Keratinocyte (primary cell): ENCODE data around the gene HELQ. TPM values are rescaled to one million over a fixed set of nuclear protein-coding genes. Genes with fewer than 3 reads are reported as not detected.

Source experiments
- DNase-seq: peaks from one replicate; pipeline ENCODE4 v3.0.0-alpha.2; 2011; ENCODE audit warnings: low read depth, missing footprints, low spot score
- FAIRE-seq: peaks from 2 replicates; lab custom pipeline; 2011; peaks lifted over from hg19 to GRCh38; lab: Jason Lieb, UNC
- H2AFZ ChIP-seq: 2 replicates; pipeline ENCODE4 v1.6.0; 2012; ENCODE audit warnings: low read length, control low read depth, inconsistent platforms; ENCODE audit not compliant: control insufficient read depth
- H3K27ac ChIP-seq: 2 replicates; pipeline ENCODE4 v1.5.1; 2011; ENCODE audit warnings: low read length; ENCODE audit not compliant: control insufficient read depth, insufficient read depth
- H3K27me3 ChIP-seq: 3 replicates; pipeline ENCODE4 v1.6.0; 2011; ENCODE audit warnings: low read length; ENCODE audit not compliant: control insufficient read depth, insufficient read depth; ENCODE audit errors: extremely low read depth
- H3K36me3 ChIP-seq, 2 experiments: 2 replicates in 1 of 2; 3 replicates in 1 of 2; pipeline ENCODE4 v1.5.1; 2011; ENCODE audit warnings: low read length in 2 of 2, mild to moderate bottlenecking in 1 of 2; ENCODE audit not compliant: control insufficient read depth in 2 of 2, insufficient read depth in 2 of 2; ENCODE audit errors: extremely low read depth in 1 of 2
- H3K4me1 ChIP-seq: 3 replicates; pipeline ENCODE4 v1.5.1; 2011; ENCODE audit warnings: low read length; ENCODE audit not compliant: control insufficient read depth, insufficient read depth; ENCODE audit errors: extremely low read depth
- H3K4me2 ChIP-seq: 3 replicates; pipeline ENCODE4 v1.6.0; 2011; ENCODE audit warnings: low read depth, low read length; ENCODE audit not compliant: control insufficient read depth, insufficient read depth; ENCODE audit errors: extremely low read depth
- H3K4me3 ChIP-seq, 3 experiments: fragments of 200-600 bp in 1 of 3; sonication (generic) in 1 of 3; 2 replicates in 2 of 3; 3 replicates in 1 of 3; pipeline ENCODE4 v1.5.1; 2011 to 2016; ENCODE audit warnings: low read length in 3 of 3, mild to moderate bottlenecking in 3 of 3, control low read depth in 2 of 3, inconsistent platforms in 1 of 3, low read depth in 1 of 3, mixed read lengths in 1 of 3, mixed run types in 1 of 3, moderate library complexity in 1 of 3; ENCODE audit not compliant: control insufficient read depth in 2 of 3, insufficient read depth in 2 of 3; ENCODE audit errors: extremely low read depth in 1 of 3
- H3K79me2 ChIP-seq: 2 replicates; pipeline ENCODE4 v1.6.0; 2012; ENCODE audit warnings: low read length; ENCODE audit not compliant: control insufficient read depth, insufficient read depth
- H3K9ac ChIP-seq: 3 replicates; pipeline ENCODE4 v1.6.0; 2011; ENCODE audit warnings: low read length; ENCODE audit not compliant: control insufficient read depth, insufficient read depth; ENCODE audit errors: extremely low read depth
- H3K9me1 ChIP-seq: 3 replicates; pipeline ENCODE4 v1.6.0; 2011; ENCODE audit warnings: low read length; ENCODE audit not compliant: control insufficient read depth, insufficient read depth; ENCODE audit errors: extremely low read depth
- H3K9me3 ChIP-seq: 2 replicates; pipeline ENCODE4 v1.5.1; 2012; ENCODE audit warnings: low read depth, low read length; ENCODE audit not compliant: control insufficient read depth
- H4K20me1 ChIP-seq: 3 replicates; pipeline ENCODE4 v1.6.0; 2011; ENCODE audit warnings: low read length; ENCODE audit not compliant: control insufficient read depth, insufficient read depth; ENCODE audit errors: extremely low read depth
- CTCF ChIP-seq, 3 experiments: IDR thresholded peaks in 1 of 3; conservative IDR thresholded peaks in 1 of 3; optimal IDR thresholded peaks in 1 of 3; 2 replicates in 2 of 3; 3 replicates in 1 of 3; pipeline versions ENCODE3 to v1.5.1; 2011; ENCODE audit warnings: low read length in 3 of 3, mild to moderate bottlenecking in 3 of 3, moderate library complexity in 2 of 3, control low read depth in 1 of 3, inconsistent platforms in 1 of 3; ENCODE audit not compliant: insufficient read depth in 2 of 3; ENCODE audit errors: extremely low read depth in 1 of 3
- EZH2 ChIP-seq: IDR thresholded peaks from one replicate; pipeline ENCODE4 v1.6.1; 2012; ENCODE audit warnings: inconsistent platforms, mild to moderate bottlenecking, low read length, moderate library complexity
- dilution Hi-C: fragments of 300-500 bp; cut with MboI; formaldehyde crosslinking; loops from one replicate; pipeline ENCODE4 v1.7.0; 2020; ENCODE audit warnings: low sequenced_read_pairs; ENCODE audit not compliant: extremely low pct_ligation_motif_present
- polyA plus RNA-seq, 5 experiments: library from polyadenylated mRNA; depleted of rRNA in 3 of 5; stranded (reverse) in 3 of 5; stranded (forward) in 1 of 5; unstranded in 1 of 5; fragments of >200 nt; gene quantifications; 1 replicate in 1 of 5; 2 replicates in 3 of 5; 3 replicates in 1 of 5; pipeline versions ENCODE4 v1.2.1 to v1.2.3, GENCODE V29; 2011 to 2012; ENCODE audit warnings: missing spikeins in 2 of 5, low read depth in 1 of 5, low replicate concordance in 1 of 5

Gene HELQ
- polyA plus RNA-seq, 1 donor (not counting 4 experiments of a cell fraction or from before 2014, with no cell fraction given), result 10.5 TPM

- H2AFZ ChIP-seq, result no peak overlapping the region
- H4K20me1 ChIP-seq, result no peaks in the 10 kb centered on the region
- H3K36me3 ChIP-seq, result peaks cover 3 to 8% of the 10 kb centered on the region in 2 experiments
- H3K4me1 ChIP-seq, result no peaks in the 10 kb centered on the region
- TF ChIP-seq CTCF (optimal IDR thresholded peaks at IDR 0.05 in 1 of 3, IDR thresholded peaks at IDR 0.05 in 1 of 3, conservative IDR thresholded peaks at IDR 0.05 in 1 of 3; ENCODE audit: extremely low read depth in 1 of 3, insufficient read depth in 2 of 3, low read length in 3 of 3), result no peak
- no peak for TF ChIP-seq EZH2
- H3K27me3 ChIP-seq, result no peaks in the 10 kb centered on the region
- dilution Hi-C loops, result no loop called here
- no peak overlapping the region for H3K4me3 ChIP-seq
- FAIRE-seq (no peak), DNase-seq (no peak)
- H3K27ac ChIP-seq, result no peak overlapping the region
- no peak overlapping the region for H3K9ac ChIP-seq
- no peaks in the 10 kb centered on the region for H3K9me1 ChIP-seq
- H3K9me3 ChIP-seq, result no peaks in the 10 kb centered on the region
- no peaks in the 10 kb centered on the region for H3K79me2 ChIP-seq
- H3K4me2 ChIP-seq, result no peak overlapping the region
These were observed 37.4 kb downstream of the HELQ start for GRCh38 chr4:83418211-83418610.

GRCh38 chr4:83417566-83417965 lies 38.1 kb downstream of the HELQ start:
- DNase-seq, result no peak
- no peak overlapping the region for H3K27ac ChIP-seq
- no peak overlapping the region for H3K4me2 ChIP-seq
- H3K9me3 ChIP-seq, result no peaks in the 10 kb centered on the region
- H3K27me3 ChIP-seq, result no peaks in the 10 kb centered on the region
- no peaks in the 10 kb centered on the region for H3K4me1 ChIP-seq
- TF ChIP-seq CTCF (optimal IDR thresholded peaks at IDR 0.05 in 1 of 3, IDR thresholded peaks at IDR 0.05 in 1 of 3, conservative IDR thresholded peaks at IDR 0.05 in 1 of 3; ENCODE audit: extremely low read depth in 1 of 3, insufficient read depth in 2 of 3, low read length in 3 of 3), result no peak
- TF ChIP-seq EZH2, result no peak
- peaks cover 3 to 8% of the 10 kb centered on the region in 2 experiments for H3K36me3 ChIP-seq
- H3K4me3 ChIP-seq, result no peak overlapping the region
- H3K79me2 ChIP-seq, result no peaks in the 10 kb centered on the region
- H3K9me1 ChIP-seq, result no peaks in the 10 kb centered on the region
- dilution Hi-C loops, result no loop called here
- no peak overlapping the region for H3K9ac ChIP-seq
- H2AFZ ChIP-seq, result no peak overlapping the region
- peak; percentile 13 for FAIRE-seq
- no peaks in the 10 kb centered on the region for H4K20me1 ChIP-seq
